GM19452 (cell line): ENCODE data around the gene RBMX.
"Not testable (repeated sequence)": the region's sequence is repeated elsewhere in the genome, so short reads cannot be mapped to it uniquely, and the experiment has no call there.

ENCODE experiments used
- ATAC-seq: cut with Tn5 transposase; IDR thresholded peaks from one replicate; pipeline ENCODE4 v1.9.1; 2021; ENCODE audit not compliant: unreplicated experiment

Gene RBMX

GRCh38 chrX:136879001-136879687, 1.4 kb downstream of the RBMX start:
- no peak for ATAC-seq

GRCh38 chrX:136878423-136878822, 2.1 kb downstream of the RBMX start:
- no peak for ATAC-seq

GRCh38 chrX:136874114-136874513, 6.4 kb downstream of the RBMX start:
- ATAC-seq: not testable (repeated sequence)

GRCh38 chrX:136873210-136873609, 7.3 kb downstream of the RBMX start:
- not testable (repeated sequence) for ATAC-seq

- no peak for ATAC-seq
Observed at GRCh38 chrX:136872091-136872700, 8.3 kb downstream of the RBMX start.

- no peak for ATAC-seq
Observed at GRCh38 chrX:136870064-136870463, 10.5 kb downstream of the RBMX start.

GRCh38 chrX:136868283-136869055, 12.1 kb downstream of the RBMX start:
- no peak for ATAC-seq

- ATAC-seq: no peak
Observed at GRCh38 chrX:136867518-136867917, 13.0 kb downstream of the RBMX start.

- no peak for ATAC-seq
Observed at GRCh38 chrX:136867096-136867491, 13.4 kb downstream of the RBMX start.

- no peak for ATAC-seq
Observed at GRCh38 chrX:136866337-136867095, 14.0 kb downstream of the RBMX start.

GRCh38 chrX:136865270-136866158, 15.0 kb downstream of the RBMX start:
- ATAC-seq: no peak

GRCh38 chrX:136863826-136864225, 16.7 kb downstream of the RBMX start:
- no peak for ATAC-seq

- ATAC-seq: no peak
Observed at GRCh38 chrX:136862546-136862945, 18.0 kb downstream of the RBMX start.

- ATAC-seq: no peak
Observed at GRCh38 chrX:136861877-136862276, 18.6 kb downstream of the RBMX start.

- ATAC-seq: no peak
Observed at GRCh38 chrX:136858007-136858756, 22.3 kb downstream of the RBMX start.

- ATAC-seq: peak; percentile 74
Observed at GRCh38 chrX:136856551-136856950, 24.0 kb downstream of the RBMX start.

GRCh38 chrX:136856050-136856449, 24.5 kb downstream of the RBMX start:
- ATAC-seq: peak; percentile 8

GRCh38 chrX:136851526-136851925, 29.0 kb downstream of the RBMX start:
- ATAC-seq: no peak

GRCh38 chrX:136850441-136851175, 29.9 kb downstream of the RBMX start:
- ATAC-seq: no peak
